ENCODE data around the gene PROX2. TPM values are rescaled to one million over a fixed set of nuclear protein-coding genes. Genes with fewer than 3 reads are reported as not detected.

The PROX2 gene
- total RNA-seq, 1 donor from 2014 or later: not detected

DNA sequence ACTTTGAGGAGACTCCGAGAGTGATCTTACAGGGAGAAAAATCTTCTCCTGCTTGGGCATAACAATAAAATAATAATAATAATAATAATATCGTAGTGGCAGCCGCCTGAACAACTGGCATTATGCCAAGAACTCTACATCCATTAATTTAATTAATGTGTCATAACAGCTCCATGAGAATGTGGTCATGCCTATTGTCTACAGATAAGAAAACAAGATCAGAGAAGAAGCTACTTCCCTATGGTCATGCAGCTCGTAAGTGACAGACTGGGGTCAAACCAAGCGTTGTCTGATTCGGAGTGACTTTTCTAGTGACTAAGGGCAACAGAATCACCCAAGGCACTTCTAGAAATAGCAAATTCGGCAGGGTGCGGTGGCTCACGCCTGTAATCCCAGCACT lies 11.7 kb downstream of the PROX2 start:
- H3K4me3 ChIP-seq (ENCODE audit: low read length in 3 of 3): no peak overlapping the region
- no peaks in the 10 kb centered on the region for H3K36me3 ChIP-seq (ENCODE audit: control insufficient read depth in 3 of 3, insufficient read depth in 3 of 3, low read length in 3 of 3)
- no peak overlapping the region for H3K9ac ChIP-seq (ENCODE audit: low read depth in 1 of 3, low read length in 3 of 3)
- H3K27ac ChIP-seq (ENCODE audit: low read depth, low read length): no peak overlapping the region
- H3K27me3 ChIP-seq (ENCODE audit: control insufficient read depth in 3 of 3, insufficient read depth in 3 of 3, low read length in 3 of 3): no peaks in the 10 kb centered on the region
- peaks cover 0 to 11% (median 4%) of the 10 kb centered on the region in 3 donors for H3K4me1 ChIP-seq (ENCODE audit: control insufficient read depth in 3 of 3, insufficient read depth in 3 of 3, low read length in 3 of 3)
- H3K9me3 ChIP-seq (ENCODE audit: control insufficient read depth in 3 of 3, low read length in 3 of 3): no peaks in the 10 kb centered on the region

DNA sequence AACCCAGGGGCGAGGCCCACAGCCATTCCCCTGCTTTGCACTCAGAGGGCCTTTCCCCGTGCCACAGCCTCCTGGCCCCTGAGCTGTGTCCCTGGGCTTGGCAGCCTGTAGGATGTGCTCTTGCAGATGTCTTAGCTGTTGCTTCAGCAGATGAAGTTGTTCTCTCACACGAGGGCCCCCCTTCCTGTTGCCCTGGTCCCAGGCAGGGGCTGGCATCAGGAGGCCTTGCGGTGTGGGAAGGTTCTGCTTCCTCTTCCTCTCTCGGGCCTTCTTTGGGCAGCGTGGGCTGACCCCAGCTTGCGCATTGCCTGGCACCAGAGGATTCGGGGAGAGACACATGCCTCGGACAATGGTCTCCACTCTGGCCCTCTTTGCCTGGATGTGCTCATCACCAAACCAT lies 12.7 kb downstream of the PROX2 start:
- Histone ChIP-seq H3K9ac (ENCODE audit: low read depth in 1 of 3, low read length in 3 of 3) (no peak overlapping the region), H3K4me3 (ENCODE audit: low read length in 3 of 3) (no peak overlapping the region), H3K9me3 (ENCODE audit: control insufficient read depth in 3 of 3, low read length in 3 of 3) (no peaks in the 10 kb centered on the region), H3K36me3 (ENCODE audit: control insufficient read depth in 3 of 3, insufficient read depth in 3 of 3, low read length in 3 of 3) (no peaks in the 10 kb centered on the region), H3K27me3 (ENCODE audit: control insufficient read depth in 3 of 3, insufficient read depth in 3 of 3, low read length in 3 of 3) (no peaks in the 10 kb centered on the region), H3K27ac (ENCODE audit: low read depth, low read length) (no peak overlapping the region), H3K4me1 (ENCODE audit: control insufficient read depth in 3 of 3, insufficient read depth in 3 of 3, low read length in 3 of 3) (peaks cover 0 to 11% (median 4%) of the 10 kb centered on the region in 3 donors)

DNA sequence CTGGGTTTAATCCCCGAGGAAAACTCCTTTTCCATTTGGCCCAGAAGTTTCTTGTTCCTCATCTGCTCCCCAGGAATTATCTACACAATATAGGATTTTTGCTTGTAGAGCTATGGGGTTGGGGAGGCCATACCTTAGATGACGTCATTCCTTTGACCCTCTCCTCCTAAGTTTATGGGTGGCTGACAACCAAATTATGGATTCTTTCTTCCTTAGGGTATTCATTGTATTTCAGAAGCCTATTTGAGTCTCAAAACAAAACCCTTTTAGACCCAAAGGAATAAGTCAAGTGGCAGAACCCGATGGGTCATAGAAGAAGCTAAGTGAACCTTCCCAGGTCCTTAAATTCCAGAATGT lies 14.2 kb downstream of the PROX2 start:
- Histone ChIP-seq H3K27me3 (ENCODE audit: control insufficient read depth in 3 of 3, insufficient read depth in 3 of 3, low read length in 3 of 3) (no peaks in the 10 kb centered on the region), H3K4me1 (ENCODE audit: control insufficient read depth in 3 of 3, insufficient read depth in 3 of 3, low read length in 3 of 3) (peaks cover 0 to 11% (median 4%) of the 10 kb centered on the region in 3 donors), H3K9me3 (ENCODE audit: control insufficient read depth in 3 of 3, low read length in 3 of 3) (no peaks in the 10 kb centered on the region), H3K27ac (ENCODE audit: low read depth, low read length) (no peak overlapping the region), H3K4me3 (ENCODE audit: low read length in 3 of 3) (no peak overlapping the region), H3K9ac (ENCODE audit: low read depth in 1 of 3, low read length in 3 of 3) (no peak overlapping the region), H3K36me3 (ENCODE audit: control insufficient read depth in 3 of 3, insufficient read depth in 3 of 3, low read length in 3 of 3) (no peaks in the 10 kb centered on the region)

DNA sequence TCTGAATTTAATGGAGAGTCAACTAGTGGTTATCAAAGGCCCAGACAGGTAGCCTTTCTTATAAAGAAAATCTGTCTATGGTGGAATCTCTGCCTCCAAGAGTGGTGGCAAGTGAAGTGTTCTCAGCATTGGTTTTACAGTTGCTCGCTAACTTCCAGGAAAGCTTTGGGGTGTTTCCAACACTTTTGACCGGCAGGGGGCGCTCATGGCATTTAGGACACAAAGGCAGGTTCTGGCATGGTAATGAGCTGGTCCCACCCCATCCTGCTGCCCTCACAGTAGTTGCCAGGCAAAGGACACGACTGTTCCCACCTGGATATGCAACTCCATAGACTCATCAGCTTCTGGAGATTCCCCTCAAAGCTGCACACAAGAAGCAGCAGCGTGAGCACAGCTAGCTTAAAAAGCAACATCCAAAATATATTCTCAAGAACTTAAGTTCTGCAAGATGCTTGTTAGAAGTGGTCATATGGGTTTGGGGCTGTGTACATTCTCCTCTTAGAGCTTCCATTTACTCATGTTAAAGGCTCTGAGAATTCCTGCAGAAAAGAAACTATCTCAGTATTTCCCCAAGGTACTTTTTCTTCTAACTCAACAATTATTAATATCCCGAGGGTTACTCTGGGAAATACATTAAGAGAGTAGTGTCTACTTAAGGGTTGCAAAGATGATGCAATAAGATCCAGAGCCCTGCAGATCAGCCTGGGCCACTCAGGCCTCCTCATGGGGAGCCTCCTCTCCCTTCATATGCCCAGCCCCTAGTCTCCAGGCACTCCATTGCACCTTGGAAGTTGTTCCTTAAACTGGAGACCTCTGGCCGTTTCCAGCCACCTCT lies 14.8 kb downstream of the PROX2 start:
- Histone ChIP-seq H3K36me3 (ENCODE audit: control insufficient read depth in 3 of 3, insufficient read depth in 3 of 3, low read length in 3 of 3) (no peaks in the 10 kb centered on the region), H3K4me3 (ENCODE audit: low read length in 3 of 3) (no peak overlapping the region), H3K27ac (ENCODE audit: low read depth, low read length) (no peak overlapping the region), H3K4me1 (ENCODE audit: control insufficient read depth in 3 of 3, insufficient read depth in 3 of 3, low read length in 3 of 3) (peaks cover 0 to 11% (median 7%) of the 10 kb centered on the region in 3 donors), H3K9me3 (ENCODE audit: control insufficient read depth in 3 of 3, low read length in 3 of 3) (no peaks in the 10 kb centered on the region), H3K27me3 (ENCODE audit: control insufficient read depth in 3 of 3, insufficient read depth in 3 of 3, low read length in 3 of 3) (no peaks in the 10 kb centered on the region), H3K9ac (ENCODE audit: low read depth in 1 of 3, low read length in 3 of 3) (peak overlapping the region in 1 of 3 donors; percentile 38)

DNA sequence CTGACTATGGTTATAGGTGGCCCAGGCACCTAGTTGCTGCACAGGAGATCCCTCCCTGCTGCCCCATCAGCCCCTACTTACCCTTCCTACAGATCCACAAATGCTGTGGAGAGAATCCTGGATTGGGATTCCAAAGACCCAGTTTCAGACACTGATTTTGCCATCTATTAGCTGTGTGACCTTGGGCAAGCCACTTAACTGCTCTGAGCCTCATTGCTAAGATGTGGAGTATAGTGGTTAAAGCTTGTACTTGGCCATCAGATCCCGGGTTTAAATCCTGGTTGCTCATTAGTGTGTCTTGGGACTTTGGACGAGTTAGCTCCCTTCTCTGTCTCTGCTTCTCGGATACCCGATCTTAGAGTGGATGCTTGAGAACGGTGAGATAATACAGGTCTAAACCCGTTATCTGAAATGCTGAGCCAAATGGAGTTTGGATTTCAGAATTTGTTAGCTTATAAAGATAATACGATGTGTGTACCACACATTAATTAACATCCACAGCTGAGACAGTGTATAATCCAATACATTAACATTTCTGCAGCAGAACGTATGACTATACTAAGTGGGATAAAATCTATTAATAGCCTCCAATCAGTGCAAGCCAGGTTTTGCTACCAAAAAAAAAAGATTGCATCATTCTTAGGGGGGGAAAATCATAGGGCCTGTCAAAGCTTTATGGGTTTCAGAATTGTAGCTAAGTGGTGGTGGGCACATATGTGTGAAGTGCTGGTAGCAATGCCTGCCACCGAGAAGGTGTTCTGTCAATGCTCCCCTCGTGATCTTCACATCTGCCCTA lies 16.0 kb downstream of the PROX2 start:
- Histone ChIP-seq H3K27ac (ENCODE audit: low read depth, low read length) (no peak overlapping the region), H3K36me3 (ENCODE audit: control insufficient read depth in 3 of 3, insufficient read depth in 3 of 3, low read length in 3 of 3) (no peaks in the 10 kb centered on the region), H3K4me3 (ENCODE audit: low read length in 3 of 3) (no peak overlapping the region), H3K4me1 (ENCODE audit: control insufficient read depth in 3 of 3, insufficient read depth in 3 of 3, low read length in 3 of 3) (peaks cover 0 to 11% (median 9%) of the 10 kb centered on the region in 3 donors), H3K9ac (ENCODE audit: low read depth in 1 of 3, low read length in 3 of 3) (no peak overlapping the region), H3K9me3 (ENCODE audit: control insufficient read depth in 3 of 3, low read length in 3 of 3) (no peaks in the 10 kb centered on the region), H3K27me3 (ENCODE audit: control insufficient read depth in 3 of 3, insufficient read depth in 3 of 3, low read length in 3 of 3) (no peaks in the 10 kb centered on the region)

DNA sequence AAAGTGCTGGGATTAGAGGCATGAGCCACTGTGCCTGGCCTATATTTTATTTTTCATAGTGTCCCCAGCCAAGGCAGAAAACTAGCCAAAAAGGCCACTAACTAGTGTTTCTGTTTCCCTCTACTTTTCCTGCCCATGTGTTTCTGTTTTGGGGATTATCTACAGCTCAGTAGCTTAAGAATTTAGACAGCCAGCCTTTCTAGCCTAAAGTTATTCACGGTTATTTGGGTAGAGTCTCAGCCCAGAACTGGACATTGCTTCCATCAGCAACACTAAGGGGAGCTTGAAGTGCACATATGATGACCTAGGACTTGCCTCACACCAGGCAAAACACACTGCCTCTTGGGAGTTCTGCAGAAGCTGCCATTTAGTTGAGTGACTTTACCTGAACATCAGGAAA lies 17.9 kb downstream of the PROX2 start:
- H3K9me3 ChIP-seq (ENCODE audit: control insufficient read depth in 3 of 3, low read length in 3 of 3): no peaks in the 10 kb centered on the region
- no peak overlapping the region for H3K9ac ChIP-seq (ENCODE audit: low read depth in 1 of 3, low read length in 3 of 3)
- H3K4me1 ChIP-seq (ENCODE audit: control insufficient read depth in 3 of 3, insufficient read depth in 3 of 3, low read length in 3 of 3): peaks cover 0 to 14% (median 9%) of the 10 kb centered on the region in 3 donors
- H3K27me3 ChIP-seq (ENCODE audit: control insufficient read depth in 3 of 3, insufficient read depth in 3 of 3, low read length in 3 of 3): no peaks in the 10 kb centered on the region
- no peaks in the 10 kb centered on the region for H3K36me3 ChIP-seq (ENCODE audit: control insufficient read depth in 3 of 3, insufficient read depth in 3 of 3, low read length in 3 of 3)
- H3K27ac ChIP-seq (ENCODE audit: low read depth, low read length): no peak overlapping the region
- H3K4me3 ChIP-seq (ENCODE audit: low read length in 3 of 3): no peak overlapping the region

DNA sequence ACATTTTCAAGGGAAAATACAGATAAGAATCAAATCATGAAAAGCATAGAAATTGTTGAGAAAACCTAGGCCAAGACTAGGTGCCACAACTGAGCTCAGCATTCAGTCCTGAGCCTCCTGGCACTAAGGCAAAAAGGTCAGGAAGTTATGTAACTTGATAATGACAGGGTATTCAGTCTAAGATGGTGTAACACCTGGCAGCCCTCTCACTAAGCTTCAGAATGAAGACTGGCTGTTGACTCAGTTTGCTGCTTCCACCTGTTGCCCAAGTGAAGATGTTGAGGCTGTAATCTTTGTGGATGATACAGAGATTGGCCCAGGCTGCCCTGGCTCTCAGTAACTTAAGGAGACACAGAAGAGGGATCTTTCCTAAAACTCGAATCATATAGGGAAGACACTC lies 19.6 kb downstream of the PROX2 start:
- H3K9ac ChIP-seq (ENCODE audit: low read depth in 1 of 3, low read length in 3 of 3): no peak overlapping the region
- H3K27ac ChIP-seq (ENCODE audit: low read depth, low read length): no peak overlapping the region
- H3K4me3 ChIP-seq (ENCODE audit: low read length in 3 of 3): no peak overlapping the region
- H3K9me3 ChIP-seq (ENCODE audit: control insufficient read depth in 3 of 3, low read length in 3 of 3): no peaks in the 10 kb centered on the region
- H3K4me1 ChIP-seq (ENCODE audit: control insufficient read depth in 3 of 3, insufficient read depth in 3 of 3, low read length in 3 of 3): peaks cover 0 to 16% (median 9%) of the 10 kb centered on the region in 3 donors
- no peaks in the 10 kb centered on the region for H3K27me3 ChIP-seq (ENCODE audit: control insufficient read depth in 3 of 3, insufficient read depth in 3 of 3, low read length in 3 of 3)
- H3K36me3 ChIP-seq (ENCODE audit: control insufficient read depth in 3 of 3, insufficient read depth in 3 of 3, low read length in 3 of 3): no peaks in the 10 kb centered on the region

DNA sequence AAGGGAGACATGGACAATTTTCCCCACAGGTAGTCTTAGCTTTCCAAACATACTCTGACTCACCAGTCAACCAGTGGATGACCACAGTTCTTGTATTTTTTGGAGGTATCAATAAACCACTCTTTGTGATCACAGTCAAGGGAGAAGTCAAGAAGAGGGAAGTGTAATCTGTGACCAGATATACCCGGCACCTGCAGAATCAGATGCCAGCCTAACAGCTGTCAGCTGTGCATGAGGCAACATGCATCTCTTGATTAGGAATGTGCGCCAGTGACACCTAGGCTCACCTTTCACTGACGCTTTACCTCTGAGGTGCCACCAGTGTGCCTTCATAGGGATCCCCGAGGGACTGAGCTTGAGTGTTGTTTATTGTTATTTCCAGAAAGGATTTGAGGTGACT lies 20.0 kb downstream of the PROX2 start:
- Histone ChIP-seq H3K4me1 (ENCODE audit: control insufficient read depth in 3 of 3, insufficient read depth in 3 of 3, low read length in 3 of 3) (peaks cover 0 to 14% (median 9%) of the 10 kb centered on the region in 3 donors), H3K27me3 (ENCODE audit: control insufficient read depth in 3 of 3, insufficient read depth in 3 of 3, low read length in 3 of 3) (no peaks in the 10 kb centered on the region), H3K9ac (ENCODE audit: low read depth in 1 of 3, low read length in 3 of 3) (no peak overlapping the region), H3K4me3 (ENCODE audit: low read length in 3 of 3) (no peak overlapping the region), H3K27ac (ENCODE audit: low read depth, low read length) (no peak overlapping the region), H3K36me3 (ENCODE audit: control insufficient read depth in 3 of 3, insufficient read depth in 3 of 3, low read length in 3 of 3) (no peaks in the 10 kb centered on the region), H3K9me3 (ENCODE audit: control insufficient read depth in 3 of 3, low read length in 3 of 3) (no peaks in the 10 kb centered on the region)

DNA sequence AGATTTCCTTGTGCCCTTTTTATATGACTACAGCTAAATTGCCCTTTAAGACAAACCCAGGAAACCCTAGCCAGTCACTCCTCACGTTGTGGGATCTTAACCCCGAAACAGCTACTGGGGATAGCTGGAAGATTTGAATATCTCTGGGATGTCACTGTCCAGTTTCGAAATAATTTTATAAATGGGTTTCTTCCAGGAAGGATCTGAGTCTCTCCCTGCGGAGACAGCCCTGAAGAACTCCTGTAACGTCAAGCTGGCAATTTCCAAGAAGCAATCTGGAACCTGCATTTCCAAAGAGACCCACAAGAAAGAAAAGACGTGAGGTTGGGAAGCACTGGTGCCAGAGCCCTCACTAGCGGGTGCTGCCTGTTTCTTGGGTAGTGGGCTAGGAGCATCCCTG lies 20.9 kb downstream of the PROX2 start:
- no peaks in the 10 kb centered on the region for H3K9me3 ChIP-seq (ENCODE audit: control insufficient read depth in 3 of 3, low read length in 3 of 3)
- H3K27ac ChIP-seq (ENCODE audit: low read depth, low read length): no peak overlapping the region
- peaks cover 0 to 5% (median 4%) of the 10 kb centered on the region in 3 donors for H3K4me1 ChIP-seq (ENCODE audit: control insufficient read depth in 3 of 3, insufficient read depth in 3 of 3, low read length in 3 of 3)
- H3K27me3 ChIP-seq (ENCODE audit: control insufficient read depth in 3 of 3, insufficient read depth in 3 of 3, low read length in 3 of 3): no peaks in the 10 kb centered on the region
- no peaks in the 10 kb centered on the region for H3K36me3 ChIP-seq (ENCODE audit: control insufficient read depth in 3 of 3, insufficient read depth in 3 of 3, low read length in 3 of 3)
- H3K4me3 ChIP-seq (ENCODE audit: low read length in 3 of 3): no peak overlapping the region
- no peak overlapping the region for H3K9ac ChIP-seq (ENCODE audit: low read depth in 1 of 3, low read length in 3 of 3)

DNA sequence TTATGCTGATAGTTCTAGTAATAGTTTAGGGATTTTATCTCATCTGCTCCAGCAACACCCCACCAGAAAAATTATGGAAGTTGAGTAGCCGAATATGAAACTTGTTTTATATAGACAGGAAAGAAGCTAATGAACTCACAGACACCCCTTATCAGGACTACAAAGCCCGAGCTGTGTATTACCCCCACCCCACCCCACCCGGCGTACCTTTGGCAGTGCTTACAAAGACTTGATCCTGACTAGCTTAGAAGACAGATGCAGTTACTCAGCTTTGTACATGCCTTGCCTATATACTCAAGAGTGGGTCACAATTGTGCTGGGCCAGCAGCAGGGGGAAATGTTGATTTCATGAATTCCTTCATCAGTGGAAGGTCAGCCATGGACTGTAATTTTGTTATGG lies 22.4 kb downstream of the PROX2 start:
- Histone ChIP-seq H3K4me3 (ENCODE audit: low read length in 3 of 3) (no peak overlapping the region), H3K9ac (ENCODE audit: low read depth in 1 of 3, low read length in 3 of 3) (no peak overlapping the region), H3K36me3 (ENCODE audit: control insufficient read depth in 3 of 3, insufficient read depth in 3 of 3, low read length in 3 of 3) (no peaks in the 10 kb centered on the region), H3K9me3 (ENCODE audit: control insufficient read depth in 3 of 3, low read length in 3 of 3) (no peaks in the 10 kb centered on the region), H3K27ac (ENCODE audit: low read depth, low read length) (no peak overlapping the region), H3K4me1 (ENCODE audit: control insufficient read depth in 3 of 3, insufficient read depth in 3 of 3, low read length in 3 of 3) (peaks cover 0 to 5% (median 4%) of the 10 kb centered on the region in 3 donors), H3K27me3 (ENCODE audit: control insufficient read depth in 3 of 3, insufficient read depth in 3 of 3, low read length in 3 of 3) (no peaks in the 10 kb centered on the region)
